HL-60 (cell line): ENCODE measurements around the gene NPR3.

Experiments used
- DNase-seq, 2 experiments: peaks; one replicate each; pipeline ENCODE4 v3.0.0-alpha.2; 2010 to 2020; ENCODE audit warnings: low read depth in 1 of 2, low spot score in 1 of 2
- H3K27ac ChIP-seq: fragments of 250-450 bp; sonication (Bioruptor Pico); replicated peaks from 2 replicates; pipeline ENCODE4 v1.5.1; 2020; ENCODE audit warnings: mild to moderate bottlenecking, moderate library complexity
- H3K27me3 ChIP-seq: fragments of 250-450 bp; sonication (Bioruptor Pico); 2 replicates; pipeline ENCODE4 v1.5.1; 2021; ENCODE audit warnings: mild to moderate bottlenecking, moderate library complexity; ENCODE audit not compliant: insufficient read depth, poor library complexity, severe bottlenecking
- H3K4me3 ChIP-seq: replicated peaks from 2 replicates; pipeline ENCODE4 v1.5.1; 2011; ENCODE audit warnings: mild to moderate bottlenecking, control low read depth, low read length; ENCODE audit not compliant: insufficient read depth
- CTCF ChIP-seq: IDR thresholded peaks from one replicate; pipeline ENCODE4 v1.5.1; 2011; ENCODE audit warnings: low read length, control low read depth, inconsistent platforms; ENCODE audit not compliant: insufficient read depth
- GABPA ChIP-seq: IDR thresholded peaks from 2 replicates; pipeline ENCODE4 v1.6.1; 2012; ENCODE audit warnings: low read depth
- POLR2AphosphoS5 ChIP-seq: IDR thresholded peaks from 2 replicates; pipeline ENCODE4 v1.6.1; 2012; ENCODE audit warnings: low read depth
- REST ChIP-seq: IDR thresholded peaks from 2 replicates; pipeline ENCODE4 v1.6.1; 2012; ENCODE audit warnings: low read depth; ENCODE audit not compliant: insufficient replicate concordance
- SPI1 ChIP-seq: IDR thresholded peaks from 2 replicates; pipeline ENCODE4 v1.6.1; 2012; ENCODE audit warnings: low read depth, mild to moderate bottlenecking, borderline replicate concordance

NPR3 gene

GRCh38 chr5:32827981-32828380 is 116.9 kb downstream of the NPR3 start:
- Histone ChIP-seq H3K27ac (no peak overlapping the region), H3K27me3 (no peaks in the 10 kb centered on the region), H3K4me3 (no peak overlapping the region)
- TF ChIP-seq SPI1 (no peak), POLR2AphosphoS5 (no peak), REST (no peak), CTCF (no peak), GABPA (no peak)
- DNase-seq, result no peak

- TF ChIP-seq GABPA, result no peak
- no peak for TF ChIP-seq SPI1
- no peak for TF ChIP-seq POLR2AphosphoS5
- no peak overlapping the region for H3K4me3 ChIP-seq
- H3K27me3 ChIP-seq, result no peaks in the 10 kb centered on the region
- H3K27ac ChIP-seq, result no peak overlapping the region
- no peak for DNase-seq
These were observed 117.4 kb downstream of the NPR3 start for GRCh38 chr5:32828492-32828891.

GRCh38 chr5:32831624-32832023 is 120.5 kb downstream of the NPR3 start:
- no peak for DNase-seq
- TF ChIP-seq POLR2AphosphoS5 (no peak), GABPA (no peak)
- Histone ChIP-seq H3K27me3 (peaks cover 3% of the 10 kb centered on the region), H3K4me3 (no peak overlapping the region), H3K27ac (no peak overlapping the region)

- Histone ChIP-seq H3K27ac (no peak overlapping the region), H3K27me3 (peaks cover 3% of the 10 kb centered on the region), H3K4me3 (no peak overlapping the region)
- no peak for DNase-seq
- no peak for TF ChIP-seq CTCF
- no peak for TF ChIP-seq REST
- TF ChIP-seq GABPA, result no peak
- TF ChIP-seq POLR2AphosphoS5, result no peak
- TF ChIP-seq SPI1, result no peak
These were observed 122.0 kb downstream of the NPR3 start for GRCh38 chr5:32833127-32833526.

- Histone ChIP-seq H3K4me3 (no peak overlapping the region), H3K27ac (no peak overlapping the region), H3K27me3 (peaks cover 3% of the 10 kb centered on the region)
- no peak for TF ChIP-seq GABPA
- TF ChIP-seq CTCF, result no peak
- TF ChIP-seq SPI1, result no peak
- TF ChIP-seq POLR2AphosphoS5, result no peak
- no peak for TF ChIP-seq REST
- DNase-seq, result no peak
These were observed 122.5 kb downstream of the NPR3 start for GRCh38 chr5:32833663-32834062.
